DMS 273 (cell line): Measurements from ENCODE around the gene TCF4.
"Not testable (repeated sequence)": the region's sequence is repeated elsewhere in the genome, so short reads cannot be mapped to it uniquely, and the experiment has no call there.

Experiments used
- DNase-seq: peaks from one replicate; lab custom pipeline; 2025; ENCODE audit not compliant: unreplicated experiment; lab: John Stamatoyannopoulos, UW

The TCF4 gene

DNA sequence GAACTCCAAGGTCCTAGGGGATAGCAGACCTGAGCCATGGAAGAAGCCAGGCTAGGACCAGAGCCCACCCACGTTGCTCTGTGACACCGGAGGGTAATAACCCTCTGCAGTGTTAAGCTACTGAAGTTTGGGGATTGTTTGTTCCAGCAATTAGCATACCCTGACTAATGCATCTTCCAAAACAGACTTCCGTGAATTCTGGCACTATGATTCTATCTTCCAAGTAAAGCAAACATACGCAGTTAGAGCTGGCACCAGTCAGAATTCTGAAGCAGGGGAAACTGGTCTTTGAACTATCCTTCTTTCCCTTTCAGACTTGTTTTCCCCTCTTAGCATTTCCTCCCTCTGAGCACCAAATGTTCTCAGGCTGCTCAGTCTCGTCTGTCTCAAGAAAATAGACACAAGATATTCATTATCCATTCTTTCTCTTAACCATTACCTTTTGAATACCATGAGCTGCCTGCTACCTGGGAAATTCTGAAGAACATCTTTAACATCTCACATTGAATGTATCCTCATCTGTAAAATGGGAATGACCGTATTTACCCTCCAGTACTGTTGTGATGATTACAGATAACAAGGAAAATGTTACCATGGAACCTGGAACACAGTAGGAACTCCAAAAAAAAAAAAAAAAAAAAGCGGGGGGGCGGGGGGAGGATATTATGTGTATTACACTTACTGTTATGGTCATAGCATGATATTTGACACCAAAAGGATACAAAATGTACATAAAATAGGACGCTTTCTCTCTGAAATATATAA lies 108.2 kb downstream of the TCF4 start:
- DNase-seq: no peak

DNA sequence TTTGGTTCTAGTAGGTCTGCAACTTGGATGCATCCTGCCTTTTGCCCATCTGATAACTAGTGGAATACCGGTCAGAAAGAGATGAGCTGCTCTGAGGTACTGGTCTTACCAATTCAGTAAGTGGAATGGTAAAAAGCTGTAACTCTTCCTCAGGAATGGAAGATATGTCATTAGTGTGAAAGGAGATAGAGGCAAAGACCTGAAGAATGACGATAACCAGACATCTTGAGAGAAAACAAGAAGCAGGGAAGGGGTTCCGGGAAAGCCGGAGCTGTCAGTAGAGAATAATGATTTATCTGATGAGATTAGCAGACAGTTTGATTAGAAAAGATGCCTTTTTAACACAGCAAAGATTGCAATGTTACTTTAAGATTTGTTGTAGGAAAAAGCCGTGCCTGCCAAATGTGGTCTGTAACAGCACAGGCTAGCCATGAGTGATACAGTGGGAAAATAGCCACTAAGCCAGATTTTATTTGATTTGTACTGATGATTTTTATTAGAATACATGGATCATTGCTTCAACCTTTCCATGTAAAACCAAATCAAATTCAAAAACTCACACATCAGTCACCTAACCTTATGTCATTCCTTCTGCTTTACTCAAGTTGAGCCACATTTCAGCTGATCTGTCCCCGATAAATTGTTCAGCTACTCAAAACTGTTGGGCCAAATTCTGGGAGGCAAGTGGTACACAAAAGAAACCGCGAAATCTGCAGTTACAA lies 110.0 kb downstream of the TCF4 start:
- peak; percentile 32 for DNase-seq

DNA sequence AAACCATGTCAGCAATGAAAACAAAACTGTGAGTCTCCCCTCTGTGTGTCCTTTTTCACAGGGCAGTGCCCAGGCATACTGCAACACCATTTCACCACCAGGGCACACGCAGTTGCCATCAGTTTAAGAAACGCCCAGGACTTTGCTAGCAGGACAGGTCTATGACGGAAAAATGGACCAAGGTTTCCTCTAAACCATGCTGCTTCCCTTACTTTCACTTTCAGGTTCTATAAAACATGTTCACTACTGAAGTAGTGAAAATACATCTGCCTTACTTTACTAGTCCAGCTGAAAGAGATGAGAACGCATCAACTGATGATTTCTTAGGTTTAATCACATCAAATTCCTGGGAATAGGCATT lies 110.5 kb downstream of the TCF4 start:
- DNase-seq: peak; percentile 54

DNA sequence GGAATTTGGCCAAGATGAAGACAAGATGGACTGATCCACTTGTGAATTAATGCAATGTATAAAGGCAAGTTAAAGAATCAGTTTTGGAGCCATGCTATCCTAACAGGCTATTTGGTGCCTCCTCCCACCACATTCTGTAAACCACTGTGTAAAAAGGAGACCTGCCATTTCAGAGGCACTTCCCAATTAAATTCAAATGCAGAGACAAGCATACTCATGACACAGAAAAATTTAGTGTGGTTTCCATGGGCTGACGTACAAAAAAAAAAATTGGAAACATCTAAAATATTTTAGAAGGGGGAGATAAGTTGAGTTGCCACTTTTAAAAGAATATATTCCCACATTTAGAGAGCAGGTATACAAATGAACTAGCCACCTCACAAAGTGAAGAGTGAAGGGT lies 112.1 kb downstream of the TCF4 start:
- no peak for DNase-seq

DNA sequence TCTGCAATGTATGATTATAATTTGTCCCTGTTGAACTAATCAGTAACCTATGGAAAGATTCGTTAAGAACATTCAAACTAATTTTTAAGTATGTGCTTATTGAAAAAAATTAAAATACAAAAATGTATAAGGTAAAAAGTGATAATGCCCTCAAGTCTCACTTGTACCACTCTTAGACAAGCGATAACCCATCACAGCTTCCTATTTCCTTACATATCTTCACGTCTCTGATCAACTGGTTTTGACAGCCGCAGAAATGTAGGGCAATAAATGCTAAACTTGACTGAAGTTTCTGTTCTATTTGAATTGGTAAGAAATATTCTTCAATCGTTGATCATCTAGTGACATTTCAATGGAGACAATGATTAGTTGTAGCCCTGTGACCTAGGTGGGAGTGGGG lies 112.5 kb downstream of the TCF4 start:
- no peak for DNase-seq

DNA sequence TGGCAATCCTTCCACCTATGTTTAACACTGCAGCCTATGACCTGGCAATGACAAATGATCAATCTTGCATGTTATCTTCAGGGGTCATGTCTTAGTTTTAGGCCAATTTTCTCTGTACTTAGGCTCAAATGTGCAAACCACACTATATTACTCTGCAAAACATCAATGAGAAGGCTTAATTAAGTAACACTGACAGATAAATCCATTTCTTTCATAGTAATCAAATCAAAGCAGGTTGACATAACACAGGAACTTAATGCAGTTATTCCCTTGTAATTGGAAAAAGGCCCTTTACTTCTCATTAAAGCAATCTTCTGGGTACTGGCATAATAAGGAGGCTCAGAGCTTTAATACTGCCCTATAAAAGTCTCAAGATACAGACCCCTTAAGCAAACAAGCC lies 114.4 kb downstream of the TCF4 start:
- no peak for DNase-seq

DNA sequence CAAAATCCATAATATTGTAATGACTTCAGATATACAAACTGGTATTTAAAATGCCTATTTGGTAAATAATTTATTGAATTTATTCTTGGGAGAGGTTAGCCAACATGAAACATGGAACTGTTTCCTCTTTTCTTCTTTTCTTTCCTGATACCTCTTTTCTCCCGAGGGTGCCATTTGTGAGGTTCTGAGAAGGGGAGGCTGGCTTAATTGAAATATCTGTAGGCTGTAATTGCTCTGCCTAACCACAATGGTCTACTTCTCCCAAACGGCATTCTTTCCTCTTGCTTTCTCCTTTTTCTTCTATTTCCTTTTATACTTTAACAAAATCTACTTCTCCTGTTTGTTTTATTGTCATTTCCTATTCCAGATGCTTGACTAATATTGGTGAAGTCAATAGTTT lies 114.9 kb downstream of the TCF4 start:
- peak; percentile 17 for DNase-seq

DNA sequence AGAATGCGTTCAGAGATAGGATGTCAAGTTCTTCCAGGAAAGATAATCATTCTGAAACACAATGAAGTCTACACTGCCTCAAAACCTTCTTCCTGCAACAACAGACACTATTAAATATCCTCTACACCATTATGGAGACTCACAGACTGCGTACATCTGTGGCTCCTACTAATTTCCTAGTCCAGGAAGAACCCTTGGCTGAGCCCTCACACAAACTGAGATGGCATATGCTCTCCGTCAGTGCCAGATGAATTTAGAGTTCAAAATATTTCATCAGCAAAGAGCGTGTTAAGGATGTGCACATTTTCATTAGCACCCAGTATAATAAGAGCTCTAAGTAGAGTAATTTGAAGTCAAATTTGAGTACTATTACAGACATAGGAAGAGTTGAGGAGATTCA lies 117.2 kb downstream of the TCF4 start:
- peak; percentile 70 for DNase-seq

DNA sequence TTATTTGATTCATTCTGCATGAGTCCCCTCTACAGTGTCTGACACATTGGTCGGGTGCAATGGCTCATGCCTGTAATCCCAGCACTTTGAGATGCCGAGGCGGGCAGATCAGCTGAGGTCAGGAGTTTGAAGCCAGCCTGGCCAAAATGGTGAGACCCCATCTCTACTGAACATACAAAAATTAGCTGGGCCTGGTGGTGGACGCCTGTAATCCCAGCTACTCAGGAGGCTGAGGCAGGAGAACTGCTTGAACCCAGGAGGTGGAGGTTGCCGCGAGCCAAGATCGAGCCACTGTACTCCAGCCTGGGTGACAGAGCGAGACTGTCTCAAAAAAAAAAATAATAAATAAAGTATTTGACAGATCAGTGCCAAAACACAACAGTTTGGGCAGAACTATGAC lies 118.9 kb downstream of the TCF4 start:
- not testable (repeated sequence) for DNase-seq

DNA sequence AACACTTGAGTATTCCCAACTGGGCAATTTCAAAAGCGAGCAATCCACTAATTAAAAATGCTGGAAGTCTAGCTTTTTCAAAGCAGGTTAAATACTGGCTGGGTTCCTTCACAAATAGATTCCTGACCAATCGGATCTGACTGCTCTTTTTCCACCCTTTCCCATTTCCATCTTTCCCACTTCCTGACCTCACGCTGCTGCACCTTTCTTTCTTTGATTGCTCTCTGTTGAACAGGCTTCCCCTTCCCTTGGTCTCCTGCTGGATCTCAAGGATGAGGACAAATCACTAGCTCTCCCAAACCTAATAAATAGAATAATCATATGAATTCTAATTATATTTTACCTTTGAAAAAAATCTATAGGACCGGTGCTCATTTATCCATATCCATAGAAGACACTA lies 121.2 kb downstream of the TCF4 start:
- DNase-seq: no peak

DNA sequence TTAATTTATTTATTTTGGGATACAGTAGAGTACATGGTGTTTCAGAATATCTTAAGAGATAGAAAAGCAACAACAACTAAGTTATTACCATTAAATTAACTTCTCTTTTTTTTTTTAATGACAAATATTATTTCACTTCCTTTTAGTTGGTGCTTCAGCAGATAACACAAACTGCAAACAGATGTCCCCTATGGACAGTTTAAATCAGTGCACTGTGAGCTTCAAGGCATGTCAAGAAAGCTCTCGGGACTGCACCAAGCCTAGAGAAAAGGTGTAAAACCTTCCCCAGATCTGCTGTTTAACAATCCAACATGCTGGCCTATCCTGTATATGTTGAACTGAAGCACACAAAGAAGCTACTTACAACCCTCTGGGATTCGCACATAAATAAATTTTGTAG lies 122.7 kb downstream of the TCF4 start:
- DNase-seq: peak; percentile 27

DNA sequence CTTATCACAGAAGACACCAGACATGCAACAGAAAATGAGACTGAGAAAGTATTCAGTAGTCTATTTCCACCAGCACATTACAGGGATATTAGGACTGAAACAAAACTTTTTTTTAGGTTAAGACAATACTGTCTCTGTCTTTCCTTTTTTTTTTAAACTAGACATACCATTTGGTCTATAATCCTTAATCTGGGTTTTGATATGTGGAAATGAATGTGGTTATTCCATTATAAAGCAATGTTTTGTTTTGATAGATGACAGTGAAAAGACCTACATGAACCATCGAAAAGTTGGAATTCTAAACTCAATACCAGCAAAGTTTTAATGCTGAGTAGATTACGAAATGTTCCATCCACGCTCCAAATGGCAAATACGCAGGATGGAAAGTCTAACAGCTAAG lies 123.4 kb downstream of the TCF4 start:
- DNase-seq: no peak

DNA sequence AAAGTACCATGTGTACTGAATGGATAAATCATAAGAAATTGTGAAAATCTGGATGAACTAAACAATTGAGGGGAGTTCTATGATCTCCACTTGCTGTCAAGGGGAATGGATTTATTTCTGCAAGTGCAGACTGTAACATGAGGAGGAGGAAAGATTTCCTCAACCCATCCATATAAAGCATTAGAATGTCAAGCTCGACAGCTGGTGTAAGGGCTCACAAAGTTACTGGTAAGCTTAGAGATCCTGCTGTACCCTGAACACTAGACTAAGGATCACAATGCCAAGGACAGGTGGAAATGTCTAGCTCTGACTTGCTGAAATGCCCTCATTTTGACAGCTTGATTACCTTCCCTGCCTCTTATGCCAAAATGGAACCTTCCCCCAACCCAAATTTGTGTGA lies 125.3 kb downstream of the TCF4 start:
- peak; percentile 90 for DNase-seq

DNA sequence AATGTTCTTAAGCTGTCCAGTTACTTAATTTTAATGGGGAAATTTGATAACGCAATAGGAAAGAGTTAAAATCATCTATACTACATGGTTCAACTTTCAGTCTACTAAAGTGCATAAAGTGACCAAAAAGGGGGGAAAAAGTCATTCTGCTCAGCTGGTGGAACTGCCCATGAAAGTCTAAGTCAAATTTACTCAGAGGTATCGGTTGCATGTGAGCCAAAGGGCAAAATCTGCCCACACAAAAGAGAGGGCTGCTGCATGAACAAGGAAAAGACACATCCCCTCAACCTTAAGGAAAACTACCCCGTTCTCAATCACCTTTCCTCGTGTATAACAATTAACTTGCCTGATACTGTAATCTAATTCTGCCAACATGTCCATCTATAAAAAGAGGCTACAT lies 126.1 kb downstream of the TCF4 start:
- no peak for DNase-seq

DNA sequence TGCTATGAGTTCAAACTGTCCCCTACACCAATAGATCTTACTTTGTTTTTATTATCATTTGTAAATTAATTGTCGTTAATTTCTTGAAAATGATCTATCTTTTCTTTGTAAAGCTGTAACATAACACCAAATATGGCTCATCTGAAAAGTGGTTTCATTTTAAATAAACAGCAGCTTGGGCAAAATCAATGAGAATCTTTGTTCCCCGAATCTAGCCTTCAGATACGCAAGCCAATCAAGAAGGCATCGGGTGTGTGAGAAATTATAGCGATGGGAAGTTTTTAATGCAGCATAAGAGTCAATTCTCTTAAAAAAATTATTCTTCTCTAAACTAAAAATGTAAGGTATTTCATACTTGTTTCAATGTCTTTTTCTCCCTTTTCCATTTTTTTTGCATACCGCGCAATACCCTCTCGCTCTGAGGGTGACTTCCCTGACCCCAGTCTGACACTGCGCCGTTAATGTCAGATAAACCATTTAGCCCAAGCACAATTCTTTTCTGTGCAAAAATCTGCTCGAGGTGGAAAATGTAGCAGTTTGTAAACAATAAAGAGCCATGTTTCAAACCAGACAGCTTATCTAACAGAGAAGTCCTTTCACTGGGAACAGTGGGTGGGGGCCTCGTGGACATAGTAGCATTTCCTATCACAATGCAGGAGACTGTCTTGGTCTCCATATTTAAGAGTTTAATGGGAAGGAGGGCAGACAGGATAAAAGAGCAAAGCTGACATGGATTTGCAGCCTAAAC lies 129.4 kb downstream of the TCF4 start:
- no peak for DNase-seq

DNA sequence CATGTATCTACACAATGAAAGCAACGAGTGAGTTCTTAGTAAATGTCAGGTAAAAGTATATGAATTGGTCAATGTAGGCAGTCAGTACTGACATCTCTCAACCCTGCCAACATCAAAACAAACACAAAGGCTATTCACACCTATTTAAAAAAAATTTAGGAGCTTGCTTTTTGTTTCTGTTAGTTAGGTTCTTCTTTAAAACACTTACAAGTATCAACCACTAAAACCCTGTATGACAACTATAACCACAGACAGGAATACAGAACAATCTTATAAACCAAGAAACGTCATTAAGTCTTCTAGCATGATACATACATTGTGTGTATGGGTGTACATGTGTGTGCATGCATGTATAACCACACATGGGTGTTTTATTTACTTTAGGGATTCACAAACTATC lies 131.0 kb downstream of the TCF4 start:
- no peak for DNase-seq

DNA sequence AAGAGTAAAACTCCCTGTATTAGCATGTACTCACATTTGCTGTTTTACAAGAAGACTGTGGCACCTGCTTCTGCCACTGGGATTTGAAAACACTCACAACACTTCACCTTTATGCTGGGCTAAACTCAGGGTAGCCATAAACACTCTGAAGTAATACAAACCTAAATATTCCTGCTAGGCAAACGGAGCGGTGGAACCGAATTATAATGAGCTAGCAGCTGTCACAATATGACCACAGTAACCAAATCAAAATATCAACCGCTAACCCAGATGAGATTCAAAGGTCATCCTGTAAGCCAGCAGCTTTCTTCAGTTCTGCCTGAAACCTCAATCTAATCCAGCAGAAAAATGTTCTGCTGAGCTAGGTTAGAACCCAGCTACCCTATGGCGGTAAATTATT lies 132.1 kb downstream of the TCF4 start:
- peak; percentile 84 for DNase-seq

DNA sequence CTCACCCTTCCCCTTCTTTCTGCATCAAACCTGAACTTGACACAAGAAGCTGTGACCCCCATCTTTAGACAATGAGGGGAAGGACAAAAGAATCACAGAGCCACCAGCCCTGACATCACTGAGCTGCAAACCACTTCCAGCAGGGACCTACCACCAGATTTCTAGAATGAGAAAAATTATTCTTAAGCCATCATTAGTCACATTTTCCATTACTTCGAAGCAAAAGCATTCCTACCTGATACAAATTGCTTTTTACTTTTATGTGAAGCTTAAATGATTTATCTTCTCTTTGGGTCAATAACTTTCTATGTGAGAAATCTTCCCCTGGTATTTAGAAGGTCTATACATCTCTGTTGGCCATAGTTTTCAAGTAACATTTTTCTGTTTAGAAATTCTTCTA lies 134.8 kb downstream of the TCF4 start:
- DNase-seq: no peak

DNA sequence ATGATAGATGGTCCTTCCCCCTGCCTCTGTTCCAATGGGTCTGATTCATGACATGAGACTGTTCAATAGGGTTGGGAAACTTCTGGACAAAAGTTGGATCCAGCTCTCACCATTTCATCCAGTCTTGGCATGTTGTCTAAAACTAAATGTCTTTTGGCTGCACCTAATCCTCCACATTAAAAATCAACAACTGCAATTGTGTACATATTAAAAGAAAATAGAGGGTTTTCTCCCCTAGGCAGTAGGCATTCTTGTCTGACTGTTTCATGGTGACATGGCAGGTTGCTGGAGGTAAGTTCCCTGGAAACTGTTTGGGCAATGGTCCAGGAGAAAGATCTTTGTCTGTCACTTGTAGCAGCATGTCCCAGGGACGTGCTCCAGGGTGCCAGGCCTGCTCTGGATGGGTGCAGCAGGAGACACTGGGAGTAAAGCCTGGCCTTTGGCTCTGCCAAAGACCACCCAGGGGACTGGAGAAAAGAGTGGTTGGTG lies 135.8 kb downstream of the TCF4 start:
- peak; percentile 51 for DNase-seq

DNA sequence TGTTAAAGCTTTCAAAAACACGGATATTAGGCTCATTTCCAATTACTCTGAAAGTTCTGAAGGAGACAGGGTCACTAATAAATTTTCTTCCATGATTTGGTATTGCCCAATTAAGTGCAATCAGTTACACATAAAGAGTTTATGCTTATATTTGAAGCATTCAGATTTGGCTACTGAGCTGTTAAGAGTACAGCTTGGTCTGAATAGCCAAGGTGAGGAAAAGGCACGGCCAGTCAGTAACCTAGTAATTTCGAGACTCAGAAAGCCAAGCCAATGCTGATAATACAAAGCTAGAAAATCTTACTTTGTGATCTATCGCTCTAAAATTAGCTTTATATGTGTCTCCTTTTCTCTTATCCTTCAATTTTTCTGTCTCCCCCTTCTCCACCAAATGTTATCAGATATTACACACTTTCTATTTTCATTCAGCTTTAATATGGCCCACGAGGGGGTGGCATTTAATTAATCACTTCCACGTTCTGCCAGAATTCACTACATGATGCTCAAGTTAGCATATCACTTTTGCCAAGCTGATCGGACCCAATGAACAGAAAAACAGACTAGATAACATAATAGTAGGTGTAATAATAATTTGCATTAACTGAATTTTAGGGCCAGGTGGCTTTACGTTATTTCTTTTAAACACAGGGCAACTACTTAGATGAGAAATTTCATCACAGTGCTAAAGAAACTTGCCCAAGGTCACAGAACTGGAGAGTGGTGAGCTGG lies 138.4 kb downstream of the TCF4 start:
- DNase-seq: no peak

DNA sequence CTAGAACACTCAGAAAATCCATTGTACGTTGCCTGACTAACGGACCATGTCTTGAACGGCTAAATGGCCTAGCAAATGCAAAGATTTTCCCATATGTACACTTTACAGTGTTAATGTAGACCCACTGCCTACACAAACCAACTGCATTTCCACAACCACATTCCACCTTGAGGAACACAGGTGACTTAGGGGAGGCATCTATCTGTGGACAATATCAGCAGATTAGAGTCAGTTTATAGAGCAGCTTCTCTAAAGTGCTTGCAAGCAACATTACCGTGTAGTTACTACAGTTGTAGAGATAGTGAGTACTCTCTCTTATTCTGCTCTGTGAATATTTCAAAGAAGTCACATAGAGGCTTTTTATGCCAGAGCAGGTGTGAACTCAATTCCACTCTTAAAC lies 139.6 kb downstream of the TCF4 start:
- no peak for DNase-seq
